HFFc6 (cell line): Measurements from ENCODE around the gene HRH4. TPM values are rescaled to one million over a fixed set of nuclear protein-coding genes. Genes with fewer than 3 reads are reported as not detected.

Source experiments
- DNase-seq: peaks from one replicate; pipeline ENCODE4 v3.0.0-alpha.2; 2018
- H3K27ac Mint-ChIP-seq: 2 replicates; pipeline ENCODE4 v1.8.0; 2020; ENCODE audit warnings: mild to moderate bottlenecking, mixed read lengths
- H3K27me3 Mint-ChIP-seq: 2 replicates; pipeline ENCODE4 v1.8.0; 2021; ENCODE audit warnings: mild to moderate bottlenecking, moderate library complexity, mixed read lengths; ENCODE audit not compliant: insufficient read depth
- H3K36me3 Mint-ChIP-seq: 2 replicates; pipeline ENCODE4 v1.8.0; 2021; ENCODE audit warnings: low read depth, mixed read lengths
- H3K4me1 Mint-ChIP-seq: 2 replicates; pipeline ENCODE4 v1.8.0; 2020; ENCODE audit warnings: low read depth, mixed read lengths
- H3K4me3 Mint-ChIP-seq: 2 replicates; pipeline ENCODE4 v1.8.0; 2020; ENCODE audit warnings: mild to moderate bottlenecking, moderate library complexity, mixed read lengths
- H3K9me3 Mint-ChIP-seq: 2 replicates; pipeline ENCODE4 v1.8.0; 2020; ENCODE audit warnings: mild to moderate bottlenecking, mixed read lengths
- total RNA-seq, 6 experiments: library from RNA; stranded (reverse); fragmentation: NEBNext Ultra II Directional; extraction: Animal tissue kit (Norgen Biotek cat#: 25700); gene quantifications; 2 replicates in 1 of 6; 3 replicates in 5 of 6; pipeline ENCODE4 v1.2.3, GENCODE V29; 2021
- TF ChIP-seq, protein P1 (sequence below): fragments of 200-600 bp; sonication (generic); IDR thresholded peaks from 2 replicates; pipeline ENCODE4 v1.5.0; 2021; ENCODE audit warnings: antibody characterized with exemption, mild to moderate bottlenecking

Gene HRH4
- total RNA-seq, 6 experiments from 2014 or later, result not detected

- DNase-seq, result no peak
- Mint-ChIP-seq H3K36me3 (peaks cover 23% of the 10 kb centered on the region), H3K9me3 (no peaks in the 10 kb centered on the region), H3K27ac (no peak overlapping the region), H3K4me1 (no peaks in the 10 kb centered on the region), H3K27me3 (no peaks in the 10 kb centered on the region), H3K4me3 (no peak overlapping the region)
- TF ChIP-seq, protein P1, sequence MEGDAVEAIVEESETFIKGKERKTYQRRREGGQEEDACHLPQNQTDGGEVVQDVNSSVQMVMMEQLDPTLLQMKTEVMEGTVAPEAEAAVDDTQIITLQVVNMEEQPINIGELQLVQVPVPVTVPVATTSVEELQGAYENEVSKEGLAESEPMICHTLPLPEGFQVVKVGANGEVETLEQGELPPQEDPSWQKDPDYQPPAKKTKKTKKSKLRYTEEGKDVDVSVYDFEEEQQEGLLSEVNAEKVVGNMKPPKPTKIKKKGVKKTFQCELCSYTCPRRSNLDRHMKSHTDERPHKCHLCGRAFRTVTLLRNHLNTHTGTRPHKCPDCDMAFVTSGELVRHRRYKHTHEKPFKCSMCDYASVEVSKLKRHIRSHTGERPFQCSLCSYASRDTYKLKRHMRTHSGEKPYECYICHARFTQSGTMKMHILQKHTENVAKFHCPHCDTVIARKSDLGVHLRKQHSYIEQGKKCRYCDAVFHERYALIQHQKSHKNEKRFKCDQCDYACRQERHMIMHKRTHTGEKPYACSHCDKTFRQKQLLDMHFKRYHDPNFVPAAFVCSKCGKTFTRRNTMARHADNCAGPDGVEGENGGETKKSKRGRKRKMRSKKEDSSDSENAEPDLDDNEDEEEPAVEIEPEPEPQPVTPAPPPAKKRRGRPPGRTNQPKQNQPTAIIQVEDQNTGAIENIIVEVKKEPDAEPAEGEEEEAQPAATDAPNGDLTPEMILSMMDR, result no peak
Observed at GRCh38 chr18:24447961-24448360, 12.5 kb upstream of the HRH4 start.

GRCh38 chr18:24456549-24456948 is 3.9 kb upstream of the HRH4 start:
- TF ChIP-seq, protein P1, result no peak

GRCh38 chr18:24459772-24460171 is 665 bp upstream of the HRH4 start:
- Mint-ChIP-seq H3K27ac (no peak overlapping the region), H3K4me3 (no peak overlapping the region), H3K4me1 (no peaks in the 10 kb centered on the region), H3K36me3 (0 out of 2 replicates have a peak, but pooled peaks cover 5% of the 10 kb centered on the region), H3K27me3 (peaks cover 3% of the 10 kb centered on the region; the same call in 1 of the 2 replicates), H3K9me3 (no peaks in the 10 kb centered on the region)
- no peak for DNase-seq
- TF ChIP-seq, protein P1, result no peak

More at GRCh38 chr18:24456549-24456948, 3.9 kb upstream of the HRH4 start:
- Mint-ChIP-seq H3K4me1 (no peaks in the 10 kb centered on the region), H3K36me3 (peaks cover 10% of the 10 kb centered on the region; the same call in 1 of the 2 replicates), H3K9me3 (no peaks in the 10 kb centered on the region), H3K27me3 (no peaks in the 10 kb centered on the region), H3K27ac (no peak overlapping the region), H3K4me3 (no peak overlapping the region)
- no peak for DNase-seq

DNA sequence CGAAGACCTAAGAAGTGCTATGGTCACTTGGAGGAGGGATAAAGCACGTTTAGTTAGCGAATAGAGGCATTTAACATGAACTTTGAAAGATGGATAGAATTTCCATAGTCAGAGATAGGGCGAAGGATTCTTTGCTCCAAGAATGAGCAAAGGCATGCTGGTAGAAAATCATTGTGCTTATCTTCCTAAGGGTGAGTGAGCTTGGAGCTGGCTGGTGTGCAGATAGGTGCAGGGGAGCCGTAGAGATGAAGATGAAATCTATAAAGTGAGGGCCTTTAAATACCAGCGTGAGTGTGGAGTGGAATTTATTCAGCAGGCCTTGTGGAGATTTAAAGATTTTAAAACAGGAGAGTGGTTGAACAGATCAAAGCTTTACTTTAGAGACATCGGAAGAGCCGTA is 1.6 kb downstream of the HRH4 start:
- Mint-ChIP-seq H3K4me1 (no peaks in the 10 kb centered on the region), H3K36me3 (no peaks in the 10 kb centered on the region), H3K27ac (no peak overlapping the region), H3K27me3 (peaks cover 6% of the 10 kb centered on the region; the same call in 1 of the 2 replicates), H3K9me3 (no peaks in the 10 kb centered on the region), H3K4me3 (no peak overlapping the region)
- TF ChIP-seq, protein P1, result no peak
- DNase-seq, result no peak

DNA sequence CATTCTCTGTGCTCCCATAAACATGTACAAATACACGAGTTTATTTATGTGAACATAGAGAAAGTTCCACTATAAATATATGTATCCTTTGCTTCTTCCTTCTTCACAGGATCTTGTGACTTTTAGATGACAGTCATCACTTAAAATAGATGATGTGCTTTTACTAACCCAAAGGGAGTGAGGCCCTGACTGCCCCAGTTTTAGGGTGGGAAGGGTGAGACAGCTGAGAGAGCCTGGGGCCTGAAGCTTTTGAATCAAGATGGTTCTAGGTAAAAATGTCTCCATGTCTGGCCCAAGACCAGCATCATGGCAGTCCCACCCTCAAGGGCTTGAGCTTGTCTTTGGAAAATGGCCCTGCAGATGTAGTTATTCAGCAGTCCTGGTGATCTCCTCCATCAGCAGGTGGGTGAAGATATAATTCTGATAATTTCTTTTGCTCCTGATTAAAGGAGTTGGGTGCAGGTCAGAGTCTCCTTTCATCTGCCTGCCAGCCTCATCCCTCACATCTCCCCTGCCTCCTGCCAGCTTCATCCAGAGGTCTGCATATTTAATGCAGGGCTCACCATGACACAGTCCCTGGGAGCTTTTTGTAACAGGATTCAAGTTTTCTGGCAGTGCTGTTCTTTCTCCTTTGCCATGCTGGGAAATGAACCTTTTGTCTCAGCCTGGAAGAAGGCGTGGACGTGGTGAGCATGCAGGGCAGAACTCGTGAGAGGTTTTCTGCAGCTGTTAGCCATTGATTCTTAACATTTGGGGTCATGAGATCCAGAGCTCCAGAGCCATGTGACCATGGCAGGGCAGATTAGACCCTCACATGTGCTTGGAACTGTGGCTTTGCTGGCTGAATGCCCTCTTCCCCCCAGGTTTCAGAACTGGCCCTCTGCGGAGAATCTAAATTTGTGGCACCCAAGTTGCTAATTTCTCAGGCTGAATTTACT is 2.7 kb downstream of the HRH4 start:
- no peaks in the 10 kb centered on the region for H3K36me3 Mint-ChIP-seq

More for the DNA sequence above, 2.7 kb downstream of the HRH4 start:
- Mint-ChIP-seq H3K9me3 (no peaks in the 10 kb centered on the region), H3K27ac (no peak overlapping the region), H3K4me3 (no peak overlapping the region), H3K4me1 (no peaks in the 10 kb centered on the region), H3K27me3 (peaks cover 8% of the 10 kb centered on the region; the same call in 1 of the 2 replicates)
- DNase-seq, result no peak
- TF ChIP-seq, protein P1, result no peak
